HEK293 (cell line): ENCODE data around the gene SUCO.

ENCODE experiments used
- CTCF ChIA-PET: fragments of 350-600 bp; formaldehyde crosslinking; extraction: SDS; loops from one replicate; lab custom pipeline; 2021; ENCODE audit warnings: antibody characterized with exemption; lab: Yijun Ruan, JAX
- POLR2A ChIA-PET: fragments of 300-600 bp; formaldehyde crosslinking; extraction: SDS; loops from one replicate; lab custom pipeline; 2020; ENCODE audit warnings: antibody characterized with exemption, inconsistent platforms; lab: Yijun Ruan, JAX
- H3K27ac ChIP-seq: fragments of 200-500 bp; sonication (Bioruptor generic); 2 replicates; pipeline ENCODE4 v1.5.1; 2014; ENCODE audit warnings: low read depth, low read length, control low read depth, inconsistent platforms; ENCODE audit errors: extremely low read depth
- H3K36me3 ChIP-seq, 2 experiments: fragments of 200-500 bp in 1 of 2; sonication (Bioruptor generic) in 1 of 2; 1 replicate in 1 of 2; 2 replicates in 1 of 2; pipeline ENCODE4 v1.5.1; 2014 to 2017; ENCODE audit warnings: inconsistent platforms in 2 of 2, low read length in 2 of 2; ENCODE audit not compliant: control insufficient read depth in 2 of 2, insufficient read depth in 1 of 2
- H3K4me1 ChIP-seq: fragments of 200-500 bp; sonication (Bioruptor generic); 2 replicates; pipeline ENCODE4 v1.5.1; 2014; ENCODE audit warnings: mild to moderate bottlenecking, low read length, inconsistent platforms; ENCODE audit not compliant: control insufficient read depth, insufficient read depth
- H3K4me3 ChIP-seq: 2 replicates; pipeline ENCODE4 v1.5.1; 2011; ENCODE audit warnings: low read depth, mild to moderate bottlenecking, control low read depth, low read length, moderate library complexity
- H3K9me3 ChIP-seq: fragments of 200-500 bp; sonication (Bioruptor generic); 2 replicates; pipeline ENCODE4 v1.5.1; 2014; ENCODE audit warnings: low read depth, low read length, inconsistent platforms; ENCODE audit not compliant: control insufficient read depth, insufficient read depth
- BCL11A ChIP-seq: fragments of 450-650 bp; formaldehyde crosslinking; IDR thresholded peaks from 2 replicates; pipeline ENCODE4 v1.5.1; 2016; ENCODE audit warnings: low read depth, missing biosample characterization, missing genetic modification characterization
- EGR2 ChIP-seq: fragments of 450-650 bp; formaldehyde crosslinking; IDR thresholded peaks from 2 replicates; pipeline ENCODE4 v1.5.1; 2016; ENCODE audit warnings: low read depth, missing biosample characterization, missing genetic modification characterization
- GLI4 ChIP-seq: fragments of 450-650 bp; formaldehyde crosslinking; IDR thresholded peaks from 2 replicates; pipeline ENCODE4 v1.5.1; 2016; ENCODE audit warnings: missing biosample characterization, missing genetic modification characterization
- GLIS1 ChIP-seq: fragments of 450-650 bp; formaldehyde crosslinking; IDR thresholded peaks from 2 replicates; pipeline ENCODE4 v1.5.1; 2016; ENCODE audit warnings: missing biosample characterization, missing genetic modification characterization
- GLIS2 ChIP-seq: fragments of 450-650 bp; formaldehyde crosslinking; IDR thresholded peaks from 2 replicates; pipeline ENCODE4 v1.5.1; 2016; ENCODE audit warnings: missing biosample characterization, missing genetic modification characterization
- HOXD13 ChIP-seq: sonication (generic); formaldehyde crosslinking; IDR thresholded peaks from 2 replicates; pipeline ENCODE4 v1.8.0; 2022; ENCODE audit warnings: missing genetic modification reagents, borderline replicate concordance
- IKZF3 ChIP-seq: fragments of 450-650 bp; IDR thresholded peaks from 2 replicates; pipeline ENCODE4 v1.5.0; 2018; ENCODE audit warnings: missing biosample characterization, mild to moderate bottlenecking, missing genetic modification characterization, moderate library complexity
- KLF10 ChIP-seq: fragments of 450-650 bp; IDR thresholded peaks from 2 replicates; pipeline ENCODE4 v1.5.1; 2018; ENCODE audit warnings: missing biosample characterization, mild to moderate bottlenecking, missing genetic modification characterization
- KLF8 ChIP-seq: fragments of 450-650 bp; formaldehyde crosslinking; IDR thresholded peaks from 2 replicates; pipeline ENCODE4 v1.5.1; 2016; ENCODE audit warnings: missing biosample characterization, missing genetic modification characterization
- OSR2 ChIP-seq: fragments of 450-650 bp; formaldehyde crosslinking; IDR thresholded peaks from 2 replicates; pipeline ENCODE4 v1.5.1; 2016; ENCODE audit warnings: missing biosample characterization, missing genetic modification characterization
- SP3 ChIP-seq: fragments of 450-650 bp; formaldehyde crosslinking; IDR thresholded peaks from 2 replicates; pipeline ENCODE4 v1.5.1; 2016; ENCODE audit warnings: missing biosample characterization, missing genetic modification characterization
- SP7 ChIP-seq: fragments of 450-650 bp; formaldehyde crosslinking; IDR thresholded peaks from 2 replicates; pipeline ENCODE4 v1.5.1; 2016; ENCODE audit warnings: missing biosample characterization, missing genetic modification characterization
- ZBTB1 ChIP-seq: fragments of 450-650 bp; formaldehyde crosslinking; IDR thresholded peaks from 2 replicates; pipeline ENCODE4 v1.5.1; 2016; ENCODE audit warnings: missing biosample characterization, missing genetic modification characterization
- ZNF175 ChIP-seq: fragments of 450-650 bp; formaldehyde crosslinking; IDR thresholded peaks from 2 replicates; pipeline ENCODE4 v1.5.1; 2016; ENCODE audit warnings: missing biosample characterization, missing genetic modification characterization
- ZNF221 ChIP-seq: fragments of 450-650 bp; formaldehyde crosslinking; IDR thresholded peaks from 2 replicates; pipeline ENCODE4 v1.5.1; 2017; ENCODE audit warnings: missing biosample characterization, missing genetic modification characterization, borderline replicate concordance
- ZNF223 ChIP-seq: fragments of 450-650 bp; formaldehyde crosslinking; IDR thresholded peaks from 2 replicates; pipeline ENCODE4 v1.5.1; 2016; ENCODE audit warnings: missing biosample characterization, missing genetic modification characterization
- ZNF366 ChIP-seq: fragments of 450-650 bp; formaldehyde crosslinking; conservative IDR thresholded peaks from 2 replicates; pipeline ENCODE4 v1.5.1; 2016; ENCODE audit warnings: missing biosample characterization, missing genetic modification characterization
- ZNF37A ChIP-seq: fragments of 450-650 bp; IDR thresholded peaks from 2 replicates; pipeline ENCODE4 v1.5.1; 2018; ENCODE audit warnings: missing biosample characterization, missing genetic modification characterization
- ZNF394 ChIP-seq: fragments of 450-650 bp; formaldehyde crosslinking; IDR thresholded peaks from 2 replicates; pipeline ENCODE4 v1.5.1; 2016; ENCODE audit warnings: missing biosample characterization, missing genetic modification characterization, mild to moderate bottlenecking, moderate library complexity, borderline replicate concordance
- ZNF501 ChIP-seq: fragments of 450-650 bp; formaldehyde crosslinking; IDR thresholded peaks from 2 replicates; pipeline ENCODE4 v1.5.1; 2016; ENCODE audit warnings: missing biosample characterization, missing genetic modification characterization
- ZNF623 ChIP-seq: fragments of 450-650 bp; formaldehyde crosslinking; IDR thresholded peaks from 2 replicates; pipeline ENCODE4 v1.5.1; 2016; ENCODE audit warnings: missing biosample characterization, missing genetic modification characterization
- ZNF658 ChIP-seq: fragments of 450-650 bp; formaldehyde crosslinking; IDR thresholded peaks from 2 replicates; pipeline ENCODE4; 2016; ENCODE audit warnings: missing biosample characterization, missing genetic modification characterization
- ZNF837 ChIP-seq: fragments of 450-650 bp; formaldehyde crosslinking; IDR thresholded peaks from 2 replicates; pipeline ENCODE4 v1.5.1; 2016; ENCODE audit warnings: missing biosample characterization, missing genetic modification characterization
- TF ChIP-seq, protein P1 (sequence below): fragments of 450-650 bp; formaldehyde crosslinking; IDR thresholded peaks from 2 replicates; pipeline ENCODE4 v1.5.1; 2016; ENCODE audit warnings: missing biosample characterization, missing genetic modification characterization
- TF ChIP-seq, protein P2 (sequence below): fragments of 450-650 bp; formaldehyde crosslinking; IDR thresholded peaks from 2 replicates; pipeline ENCODE4 v1.5.1; 2017; ENCODE audit warnings: missing biosample characterization, missing genetic modification characterization
- TF ChIP-seq, protein P3 (sequence below): fragments of 450-650 bp; formaldehyde crosslinking; IDR thresholded peaks from 2 replicates; pipeline ENCODE4 v1.5.1; 2016; ENCODE audit warnings: missing biosample characterization, missing genetic modification characterization, borderline replicate concordance
- TF ChIP-seq, protein P4 (sequence below): fragments of 450-650 bp; formaldehyde crosslinking; IDR thresholded peaks from 2 replicates; pipeline ENCODE4 v1.5.1; 2016; ENCODE audit warnings: missing biosample characterization, missing genetic modification characterization

The SUCO gene

DNA sequence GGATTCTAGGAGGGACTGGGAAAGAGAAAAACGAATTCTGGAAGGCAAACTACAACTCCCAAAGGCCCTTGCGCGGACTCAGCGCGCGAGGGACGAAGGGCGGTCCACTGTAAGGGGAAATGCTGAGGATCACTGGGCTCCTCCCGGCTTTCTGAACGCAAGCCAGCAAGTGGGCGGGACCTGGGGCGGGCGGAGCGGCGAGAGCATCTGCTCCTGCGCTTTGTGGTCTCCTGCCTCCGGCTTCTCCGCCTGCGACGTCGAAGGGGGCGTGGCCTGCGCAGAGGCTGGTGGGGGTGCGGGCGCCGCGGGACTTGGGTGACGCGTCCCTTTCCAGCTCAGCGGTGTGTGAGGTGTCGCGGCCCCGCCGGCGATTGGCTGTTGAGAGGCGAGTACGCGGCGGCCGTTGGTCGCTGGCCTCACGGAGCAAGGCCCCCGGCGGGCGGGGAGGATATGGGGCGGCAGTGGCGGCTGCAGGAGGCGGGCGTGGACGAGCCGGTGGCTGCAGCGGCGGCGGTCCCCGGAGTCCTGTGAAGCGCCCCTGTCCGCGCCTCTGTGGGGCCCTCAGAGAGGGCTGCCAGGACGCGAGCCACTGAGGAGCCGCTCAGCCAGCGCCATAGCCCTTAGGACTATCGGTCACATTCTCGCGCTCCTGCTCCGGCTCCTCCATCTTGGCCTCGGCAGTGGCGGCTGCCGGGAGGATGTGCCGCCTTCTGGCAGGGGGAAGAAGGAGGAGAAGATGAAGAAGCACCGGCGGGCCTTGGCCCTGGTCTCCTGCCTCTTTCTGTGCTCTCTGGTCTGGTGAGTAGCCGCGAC, at the start of gene SUCO (continued):
- TF ChIP-seq, protein P1, sequence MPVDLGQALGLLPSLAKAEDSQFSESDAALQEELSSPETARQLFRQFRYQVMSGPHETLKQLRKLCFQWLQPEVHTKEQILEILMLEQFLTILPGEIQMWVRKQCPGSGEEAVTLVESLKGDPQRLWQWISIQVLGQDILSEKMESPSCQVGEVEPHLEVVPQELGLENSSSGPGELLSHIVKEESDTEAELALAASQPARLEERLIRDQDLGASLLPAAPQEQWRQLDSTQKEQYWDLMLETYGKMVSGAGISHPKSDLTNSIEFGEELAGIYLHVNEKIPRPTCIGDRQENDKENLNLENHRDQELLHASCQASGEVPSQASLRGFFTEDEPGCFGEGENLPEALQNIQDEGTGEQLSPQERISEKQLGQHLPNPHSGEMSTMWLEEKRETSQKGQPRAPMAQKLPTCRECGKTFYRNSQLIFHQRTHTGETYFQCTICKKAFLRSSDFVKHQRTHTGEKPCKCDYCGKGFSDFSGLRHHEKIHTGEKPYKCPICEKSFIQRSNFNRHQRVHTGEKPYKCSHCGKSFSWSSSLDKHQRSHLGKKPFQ (tag by site-specific recombination): 0 out of 2 replicates have a peak, but pooled peaks have one; percentile 18
- TF ChIP-seq ZNF394 (tag by site-specific recombination): peak; percentile 52
- TF ChIP-seq ZNF837 (tag by site-specific recombination): no peak
- no peak for TF ChIP-seq ZNF175 (tag by site-specific recombination)
- no peak for TF ChIP-seq GLI4 (tag by site-specific recombination)
- 0 out of 2 replicates have a peak, but pooled peaks have one; percentile 34 for TF ChIP-seq OSR2 (tag by site-specific recombination)
- peak; percentile 27 for TF ChIP-seq ZNF366 (tag by site-specific recombination)
- TF ChIP-seq ZNF658 (tag by site-specific recombination): no peak
- peak; percentile 22; the same call in 1 of the 2 replicates for TF ChIP-seq SP7 (tag by site-specific recombination)
- no peak for TF ChIP-seq BCL11A
- TF ChIP-seq KLF8 (tag by site-specific recombination): peak; percentile 70
- TF ChIP-seq, protein P2, sequence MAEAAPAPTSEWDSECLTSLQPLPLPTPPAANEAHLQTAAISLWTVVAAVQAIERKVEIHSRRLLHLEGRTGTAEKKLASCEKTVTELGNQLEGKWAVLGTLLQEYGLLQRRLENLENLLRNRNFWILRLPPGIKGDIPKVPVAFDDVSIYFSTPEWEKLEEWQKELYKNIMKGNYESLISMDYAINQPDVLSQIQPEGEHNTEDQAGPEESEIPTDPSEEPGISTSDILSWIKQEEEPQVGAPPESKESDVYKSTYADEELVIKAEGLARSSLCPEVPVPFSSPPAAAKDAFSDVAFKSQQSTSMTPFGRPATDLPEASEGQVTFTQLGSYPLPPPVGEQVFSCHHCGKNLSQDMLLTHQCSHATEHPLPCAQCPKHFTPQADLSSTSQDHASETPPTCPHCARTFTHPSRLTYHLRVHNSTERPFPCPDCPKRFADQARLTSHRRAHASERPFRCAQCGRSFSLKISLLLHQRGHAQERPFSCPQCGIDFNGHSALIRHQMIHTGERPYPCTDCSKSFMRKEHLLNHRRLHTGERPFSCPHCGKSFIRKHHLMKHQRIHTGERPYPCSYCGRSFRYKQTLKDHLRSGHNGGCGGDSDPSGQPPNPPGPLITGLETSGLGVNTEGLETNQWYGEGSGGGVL (tag by site-specific recombination): peak; percentile 77
- peak; percentile 94 for TF ChIP-seq SP3 (tag by site-specific recombination)
- TF ChIP-seq, protein P3, sequence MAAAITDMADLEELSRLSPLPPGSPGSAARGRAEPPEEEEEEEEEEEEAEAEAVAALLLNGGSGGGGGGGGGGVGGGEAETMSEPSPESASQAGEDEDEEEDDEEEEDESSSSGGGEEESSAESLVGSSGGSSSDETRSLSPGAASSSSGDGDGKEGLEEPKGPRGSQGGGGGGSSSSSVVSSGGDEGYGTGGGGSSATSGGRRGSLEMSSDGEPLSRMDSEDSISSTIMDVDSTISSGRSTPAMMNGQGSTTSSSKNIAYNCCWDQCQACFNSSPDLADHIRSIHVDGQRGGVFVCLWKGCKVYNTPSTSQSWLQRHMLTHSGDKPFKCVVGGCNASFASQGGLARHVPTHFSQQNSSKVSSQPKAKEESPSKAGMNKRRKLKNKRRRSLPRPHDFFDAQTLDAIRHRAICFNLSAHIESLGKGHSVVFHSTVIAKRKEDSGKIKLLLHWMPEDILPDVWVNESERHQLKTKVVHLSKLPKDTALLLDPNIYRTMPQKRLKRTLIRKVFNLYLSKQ (tag by site-specific recombination): no peak
- peak; percentile 84 for TF ChIP-seq GLIS1
- TF ChIP-seq ZNF223 (tag by site-specific recombination): no peak
- no peak for TF ChIP-seq ZNF221 (tag by site-specific recombination)
- TF ChIP-seq KLF10 (tag by site-specific recombination): peak; percentile 93
- TF ChIP-seq IKZF3 (tag by site-specific recombination): 0 out of 2 replicates have a peak, but pooled peaks have one; percentile 77
- TF ChIP-seq EGR2 (tag by site-specific recombination): peak; percentile 64

DNA sequence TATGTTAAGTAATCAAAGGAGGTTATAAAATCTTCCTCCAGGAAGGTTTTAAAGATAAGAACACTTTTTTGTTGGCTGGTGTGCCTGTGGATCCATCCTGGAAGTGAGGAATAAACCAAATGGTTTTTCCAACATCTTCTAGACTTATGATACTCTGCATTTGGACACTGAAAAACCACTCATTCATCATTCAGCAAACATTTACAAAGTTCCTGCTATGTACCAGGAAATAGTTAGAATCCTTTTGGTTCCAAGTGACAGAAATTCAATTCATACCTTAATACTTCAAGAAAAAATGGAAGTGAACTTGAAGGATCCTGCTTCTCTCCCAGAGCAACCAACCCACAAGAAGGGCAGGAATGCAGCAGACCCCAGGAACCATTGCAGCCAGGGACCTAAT, 49.5 kb upstream of the SUCO start:
- ChIA-PET POLR2A (no interaction called here), CTCF (no interaction called here)
- H3K36me3 ChIP-seq: no peaks in the 10 kb centered on the region
- TF ChIP-seq, protein P4, sequence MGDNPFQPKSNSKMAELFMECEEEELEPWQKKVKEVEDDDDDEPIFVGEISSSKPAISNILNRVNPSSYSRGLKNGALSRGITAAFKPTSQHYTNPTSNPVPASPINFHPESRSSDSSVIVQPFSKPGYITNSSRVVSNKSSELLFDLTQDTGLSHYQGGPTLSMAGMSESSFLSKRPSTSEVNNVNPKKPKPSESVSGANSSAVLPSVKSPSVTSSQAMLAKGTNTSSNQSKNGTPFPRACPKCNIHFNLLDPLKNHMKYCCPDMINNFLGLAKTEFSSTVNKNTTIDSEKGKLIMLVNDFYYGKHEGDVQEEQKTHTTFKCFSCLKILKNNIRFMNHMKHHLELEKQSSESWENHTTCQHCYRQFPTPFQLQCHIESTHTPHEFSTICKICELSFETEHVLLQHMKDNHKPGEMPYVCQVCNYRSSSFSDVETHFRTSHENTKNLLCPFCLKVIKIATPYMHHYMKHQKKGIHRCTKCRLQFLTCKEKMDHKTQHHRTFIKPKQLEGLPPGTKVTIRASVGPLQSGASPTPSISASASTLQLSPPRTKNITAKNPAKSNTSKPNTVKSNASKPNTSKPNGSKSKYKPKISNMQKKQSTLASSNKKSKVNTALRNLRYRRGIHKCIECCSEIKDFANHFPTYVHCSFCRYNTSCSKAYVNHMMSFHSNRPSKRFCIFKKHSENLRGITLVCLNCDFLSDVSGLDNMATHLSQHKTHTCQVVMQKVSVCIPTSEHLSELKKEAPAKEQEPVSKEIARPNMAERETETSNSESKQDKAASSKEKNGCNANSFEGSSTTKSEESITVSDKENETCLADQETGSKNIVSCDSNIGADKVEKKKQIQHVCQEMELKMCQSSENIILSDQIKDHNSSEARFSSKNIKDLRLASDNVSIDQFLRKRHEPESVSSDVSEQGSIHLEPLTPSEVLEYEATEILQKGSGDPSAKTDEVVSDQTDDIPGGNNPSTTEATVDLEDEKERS (tag by site-specific recombination): no peak
- TF ChIP-seq HOXD13: no peak
- no peak for TF ChIP-seq ZNF501 (tag by site-specific recombination)
- no peak for TF ChIP-seq GLIS2 (tag by site-specific recombination)
- TF ChIP-seq ZNF37A: no peak
- TF ChIP-seq ZBTB1 (tag by site-specific recombination): no peak
- no peak for TF ChIP-seq ZNF623

More for the DNA sequence above, 49.5 kb upstream of the SUCO start:
- H3K27ac ChIP-seq: no peak overlapping the region
- H3K4me3 ChIP-seq: no peak overlapping the region
- H3K4me1 ChIP-seq: no peaks in the 10 kb centered on the region
- no peaks in the 10 kb centered on the region for H3K9me3 ChIP-seq
